RWPE2 (cell line): ENCODE data around the gene ADCYAP1R1.

Source experiments
- ATAC-seq: fragments of 200-7000 bp; cut with Tn5 transposase; 3 replicates; pipeline ENCODE4 v1.9.1; 2021; ENCODE audit warnings: low read depth
- DNase-seq: peaks from one replicate; pipeline ENCODE4 v3.0.0-alpha.2; 2020; ENCODE audit warnings: low spot score
- H3K27ac ChIP-seq: fragments of 450-650 bp; 2 replicates; pipeline ENCODE4 v1.5.1; 2017; ENCODE audit warnings: mild to moderate bottlenecking; ENCODE audit not compliant: poor library complexity, severe bottlenecking
- H3K27me3 ChIP-seq: fragments of 250-450 bp; sonication (Bioruptor Pico); 2 replicates; pipeline ENCODE4 v1.5.1; 2021; ENCODE audit warnings: mild to moderate bottlenecking, moderate library complexity; ENCODE audit not compliant: insufficient read depth, poor library complexity, severe bottlenecking
- H3K36me3 ChIP-seq: fragments of 250-450 bp; sonication (Bioruptor Pico); 2 replicates; pipeline ENCODE4 v1.5.1; 2020; ENCODE audit warnings: low read depth, mild to moderate bottlenecking, moderate library complexity
- H3K4me1 ChIP-seq: fragments of 250-450 bp; sonication (Bioruptor Pico); 2 replicates; pipeline ENCODE4 v1.5.1; 2021; ENCODE audit warnings: mild to moderate bottlenecking, moderate library complexity; ENCODE audit not compliant: insufficient read depth, poor library complexity, severe bottlenecking
- H3K4me3 ChIP-seq: fragments of 250-450 bp; sonication (Bioruptor Pico); 2 replicates; pipeline ENCODE4 v1.5.1; 2021; ENCODE audit warnings: mild to moderate bottlenecking, moderate library complexity; ENCODE audit not compliant: severe bottlenecking
- H3K9me3 ChIP-seq: fragments of 250-450 bp; sonication (Bioruptor Pico); 2 replicates; pipeline ENCODE4 v1.5.1; 2021; ENCODE audit warnings: mild to moderate bottlenecking, moderate library complexity; ENCODE audit not compliant: severe bottlenecking
- TF ChIP-seq, protein P1 (sequence below): fragments of 450-650 bp; IDR thresholded peaks from one replicate; pipeline ENCODE4 v1.5.1; 2017; ENCODE audit warnings: mild to moderate bottlenecking, moderate library complexity; ENCODE audit not compliant: poor library complexity, severe bottlenecking

The ADCYAP1R1 gene

DNA sequence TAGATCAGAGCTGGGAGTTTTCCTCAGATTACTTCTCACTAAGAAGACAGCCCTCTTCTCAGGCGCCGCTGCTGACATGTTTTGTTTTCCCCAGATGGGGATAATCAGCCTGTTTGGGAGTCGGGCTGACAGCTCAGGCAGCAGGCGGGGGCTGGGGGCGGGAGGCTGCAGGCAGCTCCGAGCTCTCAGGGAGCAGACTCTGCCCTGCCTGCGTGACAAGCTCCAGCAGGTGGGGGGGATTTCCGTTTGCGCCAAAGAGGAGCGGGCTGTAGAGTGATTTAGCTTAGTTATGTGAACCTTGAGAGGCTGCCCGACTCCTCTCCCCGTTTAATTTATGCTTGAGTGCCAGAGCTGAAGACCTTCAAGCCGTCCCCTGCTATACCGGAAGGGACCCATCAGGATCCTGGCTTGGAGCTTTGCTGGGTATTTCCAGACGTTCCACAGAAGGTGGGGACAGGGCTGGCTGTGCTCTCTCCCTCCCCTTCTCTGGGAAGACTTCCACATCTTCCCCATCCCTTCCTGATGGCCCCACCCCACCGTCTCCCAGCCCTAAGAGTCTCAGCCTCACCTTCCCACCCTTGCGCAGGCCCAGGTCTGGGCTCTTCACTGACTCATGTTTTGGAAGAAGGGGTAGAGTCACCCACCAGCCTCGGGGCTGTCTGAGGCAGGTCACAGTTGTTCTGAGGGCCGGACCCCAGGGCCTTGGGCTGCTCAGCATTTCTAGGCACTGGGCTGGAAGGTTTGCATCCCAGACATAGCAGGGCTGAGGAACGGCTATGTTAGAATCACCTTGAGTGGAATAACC lies 24.7 kb upstream of the ADCYAP1R1 start:
- TF ChIP-seq, protein P1, sequence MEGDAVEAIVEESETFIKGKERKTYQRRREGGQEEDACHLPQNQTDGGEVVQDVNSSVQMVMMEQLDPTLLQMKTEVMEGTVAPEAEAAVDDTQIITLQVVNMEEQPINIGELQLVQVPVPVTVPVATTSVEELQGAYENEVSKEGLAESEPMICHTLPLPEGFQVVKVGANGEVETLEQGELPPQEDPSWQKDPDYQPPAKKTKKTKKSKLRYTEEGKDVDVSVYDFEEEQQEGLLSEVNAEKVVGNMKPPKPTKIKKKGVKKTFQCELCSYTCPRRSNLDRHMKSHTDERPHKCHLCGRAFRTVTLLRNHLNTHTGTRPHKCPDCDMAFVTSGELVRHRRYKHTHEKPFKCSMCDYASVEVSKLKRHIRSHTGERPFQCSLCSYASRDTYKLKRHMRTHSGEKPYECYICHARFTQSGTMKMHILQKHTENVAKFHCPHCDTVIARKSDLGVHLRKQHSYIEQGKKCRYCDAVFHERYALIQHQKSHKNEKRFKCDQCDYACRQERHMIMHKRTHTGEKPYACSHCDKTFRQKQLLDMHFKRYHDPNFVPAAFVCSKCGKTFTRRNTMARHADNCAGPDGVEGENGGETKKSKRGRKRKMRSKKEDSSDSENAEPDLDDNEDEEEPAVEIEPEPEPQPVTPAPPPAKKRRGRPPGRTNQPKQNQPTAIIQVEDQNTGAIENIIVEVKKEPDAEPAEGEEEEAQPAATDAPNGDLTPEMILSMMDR = no peak
- no peaks in the 10 kb centered on the region for H3K9me3 ChIP-seq
- H3K4me1 ChIP-seq = no peaks in the 10 kb centered on the region
- H3K4me3 ChIP-seq = no peak overlapping the region
- DNase-seq = no peak
- no peaks in the 10 kb centered on the region for H3K27me3 ChIP-seq
- H3K27ac ChIP-seq = no peak overlapping the region
- H3K36me3 ChIP-seq = no peaks in the 10 kb centered on the region
- ATAC-seq = no peak

DNA sequence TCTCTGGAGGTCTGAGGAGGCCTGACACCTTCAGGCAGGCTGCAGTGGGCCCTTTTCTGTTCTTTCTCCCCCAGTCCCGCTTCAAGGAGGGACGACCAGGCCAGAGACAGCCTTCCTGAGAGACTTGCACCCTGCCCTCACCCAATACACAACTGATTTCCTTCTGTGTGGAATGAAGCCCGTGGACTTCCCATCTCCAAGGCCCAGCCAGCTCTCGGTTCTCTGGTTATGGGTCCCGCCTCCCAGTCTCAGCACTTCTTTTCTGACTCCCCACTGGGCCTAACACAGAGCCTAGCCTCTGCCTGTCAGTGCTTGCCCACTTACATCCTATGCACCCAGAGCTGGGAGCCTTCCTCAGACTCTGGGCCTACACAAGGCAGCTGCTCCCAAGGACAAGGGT lies 24.1 kb upstream of the ADCYAP1R1 start:
- ATAC-seq (no peak), DNase-seq (no peak)
- Histone ChIP-seq H3K4me1 (no peaks in the 10 kb centered on the region), H3K4me3 (no peak overlapping the region), H3K36me3 (no peaks in the 10 kb centered on the region), H3K27me3 (no peaks in the 10 kb centered on the region), H3K27ac (no peak overlapping the region), H3K9me3 (no peaks in the 10 kb centered on the region)
- TF ChIP-seq, protein P1 = no peak

DNA sequence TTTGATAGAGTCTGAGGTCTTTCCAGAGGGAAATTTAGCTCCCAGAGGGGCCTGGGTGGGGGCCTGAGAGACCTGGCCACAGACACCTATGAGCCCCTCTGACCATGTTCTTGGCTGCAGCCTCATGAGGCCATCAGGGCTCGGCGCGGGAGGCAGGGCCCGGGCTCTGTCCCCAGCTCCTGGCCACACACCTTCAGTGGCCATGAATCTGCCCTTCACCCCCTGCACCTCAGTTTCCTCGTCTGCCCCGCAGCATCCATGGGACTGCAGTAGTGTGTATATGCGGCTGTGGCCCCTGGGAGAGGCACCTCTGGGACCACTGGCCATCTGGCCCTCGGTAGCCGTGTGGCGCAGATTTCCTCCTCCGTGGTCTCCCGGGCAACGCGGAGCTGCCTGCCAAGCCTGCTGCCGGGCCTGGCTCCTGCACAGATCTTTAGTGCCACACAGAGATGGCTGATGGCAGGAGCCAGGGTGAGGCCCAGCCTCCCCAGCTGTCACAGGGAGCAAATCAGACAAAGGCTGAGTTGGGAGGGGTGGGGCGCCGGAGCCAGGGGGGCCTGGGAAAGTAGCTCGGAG lies 23.6 kb upstream of the ADCYAP1R1 start:
- DNase-seq (no peak), ATAC-seq (no peak)
- TF ChIP-seq, protein P1 = no peak

DNA sequence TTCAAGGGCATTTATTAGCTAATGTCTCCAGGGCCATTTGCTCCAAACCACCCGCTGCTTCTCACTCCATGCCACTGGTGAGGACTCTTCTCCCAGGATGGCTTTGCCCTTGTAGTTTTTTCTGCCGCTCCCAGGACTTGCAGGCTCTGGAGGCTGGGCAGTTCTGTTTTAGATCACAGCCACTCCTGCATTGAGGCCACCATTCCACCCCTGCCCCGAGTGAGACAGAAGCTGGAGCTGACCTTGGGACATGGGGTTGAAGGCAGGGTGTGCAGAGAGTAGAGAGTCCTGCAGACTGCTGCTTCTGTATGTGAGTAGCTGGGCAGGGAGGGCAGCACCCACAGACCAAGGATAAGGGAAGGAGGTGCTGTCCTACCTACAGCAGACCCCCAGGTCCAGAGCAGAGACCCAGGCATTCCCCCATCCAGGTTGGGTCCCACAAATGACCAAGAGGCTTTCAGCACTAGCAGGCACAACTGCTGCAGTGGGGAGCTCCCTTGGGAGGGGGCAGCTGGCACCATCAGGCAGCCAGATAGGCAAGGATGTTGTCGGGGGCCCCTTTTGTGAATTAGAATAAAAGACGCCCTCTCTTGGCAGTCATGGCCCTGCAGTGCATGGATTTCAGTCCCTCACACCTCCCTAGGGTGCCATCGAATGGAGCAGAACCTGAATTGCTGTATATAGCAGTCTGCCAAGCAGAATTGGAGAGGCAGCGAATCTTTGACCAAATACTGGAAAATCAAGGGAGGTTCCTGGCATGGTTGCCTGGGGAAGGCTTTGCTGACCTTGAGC lies 22.7 kb upstream of the ADCYAP1R1 start:
- H3K27ac ChIP-seq = no peak overlapping the region
- no peaks in the 10 kb centered on the region for H3K36me3 ChIP-seq
- ATAC-seq = no peak
- H3K4me1 ChIP-seq = no peaks in the 10 kb centered on the region
- no peak for DNase-seq
- no peaks in the 10 kb centered on the region for H3K9me3 ChIP-seq
- no peaks in the 10 kb centered on the region for H3K27me3 ChIP-seq
- no peak overlapping the region for H3K4me3 ChIP-seq
- TF ChIP-seq, protein P1 = no peak

More for the DNA sequence above, 23.6 kb upstream of the ADCYAP1R1 start:
- H3K36me3 ChIP-seq = no peaks in the 10 kb centered on the region
- H3K4me3 ChIP-seq = no peak overlapping the region
- no peaks in the 10 kb centered on the region for H3K4me1 ChIP-seq
- H3K27ac ChIP-seq = no peak overlapping the region
- no peaks in the 10 kb centered on the region for H3K9me3 ChIP-seq
- no peaks in the 10 kb centered on the region for H3K27me3 ChIP-seq
